MM.1S (cell line): ENCODE measurements around the gene TLE1.

Experiments used
- EZH2 ChIP-seq: fragments of 300-600 bp; sonication (generic); optimal IDR thresholded peaks from 2 replicates; pipeline ENCODE3; 2017; ENCODE audit warnings: low read depth, mild to moderate bottlenecking, antibody characterized with exemption, low read length, mixed read lengths
- TF ChIP-seq, protein P1 (sequence below): fragments of 300-600 bp; sonication (generic); IDR thresholded peaks from 2 replicates; pipeline ENCODE4 v1.5.1; 2016; ENCODE audit warnings: antibody characterized with exemption, low read length, mixed read lengths

DNA sequence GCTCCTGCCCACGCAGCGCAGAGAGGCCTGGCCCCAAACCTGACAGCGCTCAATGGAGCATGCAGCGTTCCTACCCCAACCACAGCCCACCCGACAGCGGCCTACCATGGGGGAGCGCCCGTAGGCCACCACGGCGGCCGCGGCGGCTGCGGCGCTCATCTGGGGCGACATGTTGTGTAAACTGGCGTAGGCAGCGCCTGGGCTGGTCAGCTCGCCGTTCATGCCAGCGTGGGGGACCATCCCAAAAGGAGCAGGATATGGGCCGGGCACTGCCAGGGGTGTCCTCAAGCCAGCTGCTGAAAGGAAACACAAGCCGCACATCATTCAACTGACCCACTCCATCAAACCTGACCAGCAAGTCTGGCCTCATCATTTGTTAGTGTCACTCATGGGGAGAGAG, 77.7 kb downstream of the TLE1 start:
- TF ChIP-seq, protein P1, sequence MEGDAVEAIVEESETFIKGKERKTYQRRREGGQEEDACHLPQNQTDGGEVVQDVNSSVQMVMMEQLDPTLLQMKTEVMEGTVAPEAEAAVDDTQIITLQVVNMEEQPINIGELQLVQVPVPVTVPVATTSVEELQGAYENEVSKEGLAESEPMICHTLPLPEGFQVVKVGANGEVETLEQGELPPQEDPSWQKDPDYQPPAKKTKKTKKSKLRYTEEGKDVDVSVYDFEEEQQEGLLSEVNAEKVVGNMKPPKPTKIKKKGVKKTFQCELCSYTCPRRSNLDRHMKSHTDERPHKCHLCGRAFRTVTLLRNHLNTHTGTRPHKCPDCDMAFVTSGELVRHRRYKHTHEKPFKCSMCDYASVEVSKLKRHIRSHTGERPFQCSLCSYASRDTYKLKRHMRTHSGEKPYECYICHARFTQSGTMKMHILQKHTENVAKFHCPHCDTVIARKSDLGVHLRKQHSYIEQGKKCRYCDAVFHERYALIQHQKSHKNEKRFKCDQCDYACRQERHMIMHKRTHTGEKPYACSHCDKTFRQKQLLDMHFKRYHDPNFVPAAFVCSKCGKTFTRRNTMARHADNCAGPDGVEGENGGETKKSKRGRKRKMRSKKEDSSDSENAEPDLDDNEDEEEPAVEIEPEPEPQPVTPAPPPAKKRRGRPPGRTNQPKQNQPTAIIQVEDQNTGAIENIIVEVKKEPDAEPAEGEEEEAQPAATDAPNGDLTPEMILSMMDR, result no peak
- no peak for TF ChIP-seq EZH2
